Measurements from ENCODE around the gene CYP19A1.

The CYP19A1 gene

DNA sequence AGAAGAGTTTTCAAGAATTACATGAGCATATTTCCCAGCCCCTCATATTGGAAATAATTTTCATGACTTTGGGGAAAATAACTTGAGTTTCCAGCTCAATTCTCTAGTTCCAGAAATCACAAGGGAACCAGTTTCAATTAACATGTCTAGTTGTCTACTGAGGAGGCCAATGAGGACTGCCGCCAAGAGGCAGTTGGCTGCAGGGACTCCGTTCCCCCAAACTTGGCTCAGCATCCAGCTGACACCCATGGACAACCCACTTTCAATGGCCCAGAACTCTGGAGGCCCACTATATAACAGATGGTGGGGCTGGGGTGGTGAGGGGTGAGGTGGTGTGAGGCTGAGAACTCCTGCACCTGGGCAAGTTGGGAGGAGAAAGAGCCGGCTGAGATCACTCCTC, 157.2 kb downstream of the CYP19A1 start:
- Mint-ChIP-seq H3K9me3 (peaks cover 8% of the 10 kb centered on the region), H3K4me1 (peaks cover 28% of the 10 kb centered on the region), H3K4me3 (no peak overlapping the region), H3K27ac (no peak overlapping the region), H3K36me3 (ENCODE audit: low read depth) (no peaks in the 10 kb centered on the region), H3K27me3 (ENCODE audit: low read depth) (no peaks in the 10 kb centered on the region)
- TF ChIP-seq, protein P1, sequence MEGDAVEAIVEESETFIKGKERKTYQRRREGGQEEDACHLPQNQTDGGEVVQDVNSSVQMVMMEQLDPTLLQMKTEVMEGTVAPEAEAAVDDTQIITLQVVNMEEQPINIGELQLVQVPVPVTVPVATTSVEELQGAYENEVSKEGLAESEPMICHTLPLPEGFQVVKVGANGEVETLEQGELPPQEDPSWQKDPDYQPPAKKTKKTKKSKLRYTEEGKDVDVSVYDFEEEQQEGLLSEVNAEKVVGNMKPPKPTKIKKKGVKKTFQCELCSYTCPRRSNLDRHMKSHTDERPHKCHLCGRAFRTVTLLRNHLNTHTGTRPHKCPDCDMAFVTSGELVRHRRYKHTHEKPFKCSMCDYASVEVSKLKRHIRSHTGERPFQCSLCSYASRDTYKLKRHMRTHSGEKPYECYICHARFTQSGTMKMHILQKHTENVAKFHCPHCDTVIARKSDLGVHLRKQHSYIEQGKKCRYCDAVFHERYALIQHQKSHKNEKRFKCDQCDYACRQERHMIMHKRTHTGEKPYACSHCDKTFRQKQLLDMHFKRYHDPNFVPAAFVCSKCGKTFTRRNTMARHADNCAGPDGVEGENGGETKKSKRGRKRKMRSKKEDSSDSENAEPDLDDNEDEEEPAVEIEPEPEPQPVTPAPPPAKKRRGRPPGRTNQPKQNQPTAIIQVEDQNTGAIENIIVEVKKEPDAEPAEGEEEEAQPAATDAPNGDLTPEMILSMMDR (IDR thresholded peaks at IDR 0.05; ENCODE audit: unreplicated experiment in 3 of 3), result no peak

DNA sequence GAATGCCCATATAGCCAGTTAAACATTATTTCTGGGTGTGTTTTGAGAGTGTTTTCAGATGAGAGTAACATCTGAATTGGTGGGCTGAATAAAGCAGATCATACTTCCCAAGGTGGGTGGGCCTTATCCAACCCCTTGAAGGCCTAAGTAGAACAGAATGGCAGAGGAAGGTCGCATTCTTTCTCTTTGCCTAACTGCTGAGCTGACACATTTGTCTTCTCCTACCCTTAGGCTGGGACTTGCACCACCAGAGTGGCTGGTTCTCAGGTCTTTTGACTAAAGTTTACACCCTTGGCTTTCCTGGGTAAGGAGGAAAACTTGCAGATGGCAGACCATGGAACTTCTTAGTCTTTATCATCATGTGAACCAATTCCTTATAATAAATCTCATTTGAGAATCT, 157.9 kb downstream of the CYP19A1 start:
- no peak overlapping the region for H3K27ac Mint-ChIP-seq

DNA sequence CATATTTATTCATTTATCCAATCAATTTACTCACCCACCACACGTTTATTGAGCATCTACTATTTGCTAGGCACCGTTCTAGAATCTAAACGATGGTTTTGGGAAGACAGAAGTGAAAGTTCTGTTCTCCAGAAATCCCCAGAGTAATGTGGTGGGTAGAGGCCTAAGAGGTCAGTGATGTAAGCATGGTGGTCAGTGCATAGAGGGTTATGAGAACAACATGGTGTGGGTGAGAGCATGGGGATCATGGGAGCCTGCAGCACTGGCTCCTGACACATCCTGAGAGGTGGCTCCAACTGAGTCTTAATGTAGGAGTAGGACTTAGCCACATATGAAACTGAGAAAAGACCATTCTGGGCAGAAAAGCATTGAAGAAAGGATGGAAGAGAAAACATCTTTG, 158.4 kb downstream of the CYP19A1 start:
- H3K36me3 Mint-ChIP-seq (ENCODE audit: low read depth), result no peaks in the 10 kb centered on the region
- peaks cover 8% of the 10 kb centered on the region for H3K9me3 Mint-ChIP-seq
- H3K27me3 Mint-ChIP-seq (ENCODE audit: low read depth), result no peaks in the 10 kb centered on the region
- no peak overlapping the region for H3K27ac Mint-ChIP-seq
- peaks cover 16% of the 10 kb centered on the region for H3K4me1 Mint-ChIP-seq
- TF ChIP-seq, protein P1 (IDR thresholded peaks at IDR 0.05; ENCODE audit: unreplicated experiment in 3 of 3), result no peak
- no peak overlapping the region for H3K4me3 Mint-ChIP-seq

More for the DNA sequence above, 157.9 kb downstream of the CYP19A1 start:
- Mint-ChIP-seq H3K9me3 (peaks cover 8% of the 10 kb centered on the region), H3K27me3 (ENCODE audit: low read depth) (no peaks in the 10 kb centered on the region), H3K4me1 (peaks cover 21% of the 10 kb centered on the region), H3K4me3 (no peak overlapping the region), H3K36me3 (ENCODE audit: low read depth) (no peaks in the 10 kb centered on the region)
- TF ChIP-seq, protein P1 (IDR thresholded peaks at IDR 0.05; ENCODE audit: unreplicated experiment in 3 of 3), result no peak

DNA sequence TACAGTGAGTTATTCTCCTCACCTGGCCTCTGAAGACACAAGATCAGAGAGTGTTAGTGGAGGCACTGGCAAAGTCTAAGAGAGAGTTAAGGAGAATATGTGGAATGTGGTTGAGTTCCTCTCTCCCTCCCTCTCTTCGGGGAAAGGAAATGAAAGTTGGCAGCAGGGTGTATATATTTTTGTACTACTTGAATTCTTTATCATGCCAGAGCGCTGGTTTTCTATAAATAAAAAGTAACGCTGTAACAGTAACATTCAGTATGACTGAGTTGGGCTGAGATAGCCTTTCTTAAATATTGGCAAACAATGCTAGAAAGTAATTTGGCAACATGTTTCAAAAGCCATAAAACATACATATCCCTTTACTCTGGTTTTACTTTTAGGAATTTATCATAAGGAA, 166.2 kb downstream of the CYP19A1 start:
- H3K4me3 Mint-ChIP-seq, result peak overlapping the region in 1 of 3 experiments; percentile 4
- peaks cover 6% of the 10 kb centered on the region for H3K9me3 Mint-ChIP-seq
- H3K27me3 Mint-ChIP-seq (ENCODE audit: low read depth), result no peaks in the 10 kb centered on the region

DNA sequence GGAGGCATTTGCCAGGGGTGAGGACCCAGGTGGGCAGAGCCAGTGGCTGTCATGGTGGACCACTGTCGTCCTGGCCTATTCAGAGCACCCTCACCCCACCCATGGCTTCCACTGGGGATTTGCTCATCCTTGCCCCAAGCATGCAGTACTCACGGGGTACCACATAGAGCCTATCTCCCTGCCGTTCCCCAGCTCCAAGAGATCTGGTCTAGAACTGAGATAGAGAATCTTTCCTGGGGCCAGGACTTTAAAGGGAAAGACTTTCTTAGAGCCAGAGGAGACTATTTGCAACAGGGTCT, 166.8 kb downstream of the CYP19A1 start:
- Mint-ChIP-seq H3K27ac (peak overlapping the region in 2 of 3 experiments; percentile 77 to 79), H3K36me3 (ENCODE audit: low read depth) (no peaks in the 10 kb centered on the region)
- TF ChIP-seq, protein P1 (IDR thresholded peaks at IDR 0.05; ENCODE audit: unreplicated experiment in 3 of 3), result no peak

More for the DNA sequence above, 166.2 kb downstream of the CYP19A1 start:
- TF ChIP-seq, protein P1 (IDR thresholded peaks at IDR 0.05; ENCODE audit: unreplicated experiment in 3 of 3), result no peak
- Mint-ChIP-seq H3K4me1 (peaks cover 21% of the 10 kb centered on the region), H3K27ac (peak overlapping the region in 2 of 3 experiments; percentile 77 to 79), H3K36me3 (ENCODE audit: low read depth) (no peaks in the 10 kb centered on the region)

DNA sequence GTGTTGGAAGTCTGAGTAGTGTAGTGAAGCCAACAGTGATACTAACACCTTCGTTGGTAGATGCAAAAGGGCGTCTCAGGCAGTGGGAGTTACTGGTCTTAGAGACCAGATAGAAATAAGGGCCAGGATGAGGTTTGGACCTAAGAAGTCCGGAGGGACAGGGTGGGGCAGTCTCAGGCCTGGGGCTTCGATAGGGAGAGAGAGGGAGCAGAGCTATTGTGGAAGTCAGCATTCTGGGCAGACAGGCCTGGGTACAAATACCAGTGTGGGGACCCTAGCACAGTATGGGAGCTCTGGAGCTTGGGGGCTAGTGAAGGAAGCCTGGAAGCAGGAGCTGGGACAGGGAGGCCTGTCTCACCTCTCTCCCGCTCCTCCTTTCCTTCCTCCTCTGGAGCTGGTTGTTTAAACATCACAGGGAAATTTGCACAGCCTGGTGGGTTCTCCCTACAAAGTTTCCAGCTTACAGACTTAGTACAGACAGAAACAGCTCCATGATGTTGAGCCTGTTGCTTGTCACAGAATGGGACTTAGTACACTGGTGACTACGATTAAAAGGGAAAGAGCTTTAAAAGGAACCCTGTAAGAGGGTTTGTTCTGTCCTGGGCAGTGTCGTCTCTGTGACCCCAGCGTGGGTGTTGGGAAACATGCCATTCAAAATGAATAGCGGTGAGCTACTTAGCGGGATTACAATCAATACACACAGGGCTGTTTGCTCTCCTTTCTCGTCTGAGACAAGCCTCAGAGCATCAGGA, 167.3 kb downstream of the CYP19A1 start:
- H3K9me3 Mint-ChIP-seq, result peaks cover 6% of the 10 kb centered on the region
- H3K27ac Mint-ChIP-seq, result peak overlapping the region in 2 of 3 experiments; percentile 77 to 79
- H3K36me3 Mint-ChIP-seq (ENCODE audit: low read depth), result no peaks in the 10 kb centered on the region
- TF ChIP-seq, protein P1 (IDR thresholded peaks at IDR 0.05; ENCODE audit: unreplicated experiment in 3 of 3), result no peak
- peaks cover 21% of the 10 kb centered on the region for H3K4me1 Mint-ChIP-seq
- no peak overlapping the region for H3K4me3 Mint-ChIP-seq
- no peaks in the 10 kb centered on the region for H3K27me3 Mint-ChIP-seq (ENCODE audit: low read depth)

More for the DNA sequence above, 166.8 kb downstream of the CYP19A1 start:
- peaks cover 21% of the 10 kb centered on the region for H3K4me1 Mint-ChIP-seq
- H3K9me3 Mint-ChIP-seq, result peaks cover 6% of the 10 kb centered on the region
- H3K4me3 Mint-ChIP-seq, result no peak overlapping the region
- H3K27me3 Mint-ChIP-seq (ENCODE audit: low read depth), result no peaks in the 10 kb centered on the region
